ENCODE data around the gene CCHCR1. TPM values are rescaled to one million over a fixed set of nuclear protein-coding genes. Genes with fewer than 3 reads are reported as not detected.
"Not testable (repeated sequence)": the region's sequence is repeated elsewhere in the genome, so short reads cannot be mapped to it uniquely, and the experiment has no call there.

The CCHCR1 gene
- total and polyA plus RNA-seq, 2 of the 8 experiments (the other 6 are each of a cell fraction or from before 2014, with no cell fraction given) = 20.9 to 38.0 TPM

GRCh38 chr6:31195308-31195979, 37.8 kb upstream of the CCHCR1 start:
- not testable (repeated sequence) for H2BK5ac ChIP-seq (ENCODE audit: low read depth, low read length); H3K56ac ChIP-seq (replicated peaks; ENCODE audit: insufficient read length, low read depth, low read length); H2BK12ac ChIP-seq (ENCODE audit: low read depth, low read length); H2BK20ac ChIP-seq (ENCODE audit: low read length); H3K27ac ChIP-seq (ENCODE audit: low read depth, low read length); H3K27me3 ChIP-seq (replicated peaks in 1 of 4; ENCODE audit: control insufficient read depth in 3 of 4, extremely low read depth in 1 of 4, insufficient read depth in 3 of 4, low read length in 3 of 4); H3K79me1 ChIP-seq (ENCODE audit: low read depth, low read length); H2BK15ac ChIP-seq (ENCODE audit: low read length); H4K20me1 ChIP-seq (replicated peaks in 1 of 2; ENCODE audit: control insufficient read depth in 1 of 2, insufficient read depth in 2 of 2, low read length in 2 of 2); H3K79me2 ChIP-seq (ENCODE audit: control insufficient read depth in 1 of 2, insufficient read depth in 2 of 2, low read length in 2 of 2); H3K14ac ChIP-seq (ENCODE audit: insufficient read length); H3K4me2 ChIP-seq (ENCODE audit: insufficient read depth in 1 of 2, low read depth in 2 of 2, low read length in 2 of 2); H2AFZ ChIP-seq (ENCODE audit: low read length); H3K4me1 ChIP-seq (replicated peaks in 1 of 4; ENCODE audit: control insufficient read depth in 3 of 4, insufficient read depth in 4 of 4, low read length in 3 of 4); H4K5ac ChIP-seq (ENCODE audit: insufficient read length, low read depth, low read length); H3K9me3 ChIP-seq (ENCODE audit: insufficient read depth in 2 of 2, low read depth in 1 of 2, low read length in 1 of 2); H4K8ac ChIP-seq (ENCODE audit: extremely low read depth, insufficient read depth, low read length); H3K23ac ChIP-seq (ENCODE audit: insufficient read length); H3K18ac ChIP-seq (ENCODE audit: extremely low read depth, low read length); FAIRE-seq; H3K36me3 ChIP-seq (ENCODE audit: control insufficient read depth in 2 of 4, insufficient read depth in 4 of 4, low read length in 3 of 4); H3K9ac ChIP-seq (replicated peaks in 1 of 4; ENCODE audit: extremely low read depth in 1 of 4, low read depth in 3 of 4, low read length in 3 of 4); H2AK5ac ChIP-seq (ENCODE audit: low read depth, low read length); H3K4me3 ChIP-seq (ENCODE audit: extremely low read depth in 1 of 4, insufficient read depth in 2 of 4, low read depth in 3 of 4, low read length in 4 of 4); H2BK120ac ChIP-seq (replicated peaks; ENCODE audit: low read depth, low read length); H3K23me2 ChIP-seq (ENCODE audit: low read depth, low read length); DNase-seq (ENCODE audit: low read depth in 1 of 2, low spot score in 2 of 2); H4K91ac ChIP-seq (replicated peaks; ENCODE audit: insufficient read length, low read length); H3K4ac ChIP-seq (replicated peaks; ENCODE audit: insufficient read length, low read depth, low read length)
- CTCF ChIA-PET (ENCODE audit: partially characterized antibody) = interaction anchor here (0.7 to 11.0 kb wide), 22 partner anchors 8 to 180 kb away, joined by 3 to 103 read pairs (median 8); partner anchors contain the start of genes PSORS1C1, PSORS1C2 and TCF19
- POLR2A ChIA-PET (ENCODE audit: partially characterized antibody) = interaction anchor here (1.1 to 61.6 kb wide), 2 partner anchors 13 to 48 kb away, joined by 3 to 2251 read pairs; partner anchors contain the start of genes CCHCR1, CDSN, POU5F1 and PSORS1C1
- WGBS, 2 experiments (ENCODE audit: extremely low coverage in 1 of 2, insufficient coverage in 1 of 2, insufficient read length in 1 of 2, insufficient replicate concordance in 2 of 2, low coverage in 1 of 2, low lambda C conversion rate in 2 of 2, missing lambda C conversion rate in 1 of 2) = 96% methylated on average over 15 of the region's 41 CpGs; no CpG with 5 or more reads in 1 of the 2 experiments
